H1 (cell line): ENCODE measurements around the gene MYOM1. TPM values are rescaled to one million over a fixed set of nuclear protein-coding genes. Genes with fewer than 3 reads are reported as not detected.

Experiments
- ATF3 ChIP-seq: IDR thresholded peaks from 2 replicates; pipeline ENCODE4 v1.6.1; 2011; ENCODE audit warnings: low read depth, mild to moderate bottlenecking, low read length; ENCODE audit not compliant: insufficient read depth
- CHD1 ChIP-seq: IDR thresholded peaks from 2 replicates; pipeline ENCODE4 v1.6.1; 2012; ENCODE audit warnings: low read depth, low read length, improper control_type of control experiment
- GTF2F1 ChIP-seq: IDR thresholded peaks from 2 replicates; pipeline ENCODE4 v1.6.1; 2012; ENCODE audit warnings: low read depth, low read length, improper control_type of control experiment, borderline replicate concordance
- HDAC6 ChIP-seq: IDR thresholded peaks from one replicate; pipeline ENCODE4 v1.7.1; 2012; ENCODE audit warnings: low read depth, mild to moderate bottlenecking, inconsistent platforms, low read length, moderate library complexity
- KDM4A ChIP-seq: IDR thresholded peaks from one replicate; pipeline ENCODE4 v1.7.1; 2012; ENCODE audit warnings: low read depth, mild to moderate bottlenecking, moderate library complexity, low read length, inconsistent platforms; ENCODE audit not compliant: severe bottlenecking
- NANOG ChIP-seq: IDR thresholded peaks from 2 replicates; pipeline ENCODE4 v1.6.1; 2011; ENCODE audit warnings: low read length, low read depth, mild to moderate bottlenecking, inconsistent platforms; ENCODE audit not compliant: insufficient read depth, poor library complexity, severe bottlenecking
- RFX5 ChIP-seq: IDR thresholded peaks from 2 replicates; pipeline ENCODE4 v1.6.1; 2011; ENCODE audit warnings: low read depth, low read length, improper control_type of control experiment, borderline replicate concordance
- SIN3A ChIP-seq, 2 experiments: IDR thresholded peaks in 1 of 2; conservative IDR thresholded peaks in 1 of 2; 2 replicates each; pipeline ENCODE4 v1.6.1; 2011 to 2012; ENCODE audit warnings: low read length in 2 of 2, improper control_type of control experiment in 1 of 2, low read depth in 1 of 2, mild to moderate bottlenecking in 1 of 2
- SUZ12 ChIP-seq: fragments of 200-600 bp; sonication (generic); IDR thresholded peaks from 2 replicates; pipeline ENCODE4 v1.6.1; 2012; ENCODE audit warnings: mild to moderate bottlenecking, inconsistent platforms, low read length, moderate library complexity, mixed read lengths
- polyA plus RNA-seq, 7 experiments: library from polyadenylated mRNA; depleted of rRNA in 3 of 7; stranded (reverse) in 5 of 7; unstranded in 2 of 7; fragments of >200 nt in 5 of 7; fragments of 200-250 nt in 2 of 7; gene quantifications; 1 replicate in 5 of 7; 2 replicates in 1 of 7; 4 replicates in 1 of 7; pipeline versions ENCODE4 v1.2.1 to v1.2.3, GENCODE V29; 2011 to 2013; ENCODE audit warnings: missing spikeins in 2 of 7, mixed read lengths in 2 of 7
- total RNA-seq: library from RNA; stranded (reverse); fragmentation: NEBNext Ultra II Directional; extraction: Animal tissue kit (Norgen Biotek cat#: 25700); gene quantifications from 2 replicates; pipeline ENCODE4 v1.2.1, GENCODE V29; 2021

MYOM1 gene
- total and polyA plus RNA-seq, 2 of the 8 experiments (the other 6 are each of a cell fraction or from before 2014, with no cell fraction given), result 0.06 to 0.32 TPM

GRCh38 chr18:3194947-3195612 lies 24.7 kb downstream of the MYOM1 start (continued):
- TF ChIP-seq ATF3, result no peak
- no peak for TF ChIP-seq GTF2F1
- TF ChIP-seq SIN3A (conservative IDR thresholded peaks at IDR 0.05 in 1 of 2, IDR thresholded peaks at IDR 0.05 in 1 of 2; ENCODE audit: low read depth in 1 of 2, low read length in 2 of 2), result no peak
- TF ChIP-seq RFX5, result no peak
- TF ChIP-seq NANOG, result no peak
- TF ChIP-seq CHD1, result no peak
- TF ChIP-seq KDM4A, result no peak
- no peak for TF ChIP-seq SUZ12
- TF ChIP-seq HDAC6, result no peak
